Endothelial cell (in vitro differentiated cells): ENCODE measurements around the gene MTHFD2. TPM values are rescaled to one million over a fixed set of nuclear protein-coding genes. Genes with fewer than 3 reads are reported as not detected.
A peak's percentile ranks its signal among the peaks of the same experiment; 100 is the strongest.

ENCODE experiments used
- DNase-seq: peaks from one replicate; pipeline ENCODE4 v3.0.0; 2021; ENCODE audit warnings: low spot score
- H3K27ac Mint-ChIP-seq: one replicate; pipeline ENCODE4 v1.8.0; 2021; ENCODE audit warnings: mixed read lengths, inconsistent platforms; ENCODE audit not compliant: unreplicated experiment
- H3K27me3 Mint-ChIP-seq: one replicate; pipeline ENCODE4 v1.8.0; 2021; ENCODE audit warnings: mild to moderate bottlenecking, moderate library complexity, mixed read lengths, inconsistent platforms; ENCODE audit not compliant: unreplicated experiment
- H3K36me3 Mint-ChIP-seq: one replicate; pipeline ENCODE4 v1.8.0; 2021; ENCODE audit warnings: mild to moderate bottlenecking, low read depth, mixed read lengths, inconsistent platforms; ENCODE audit not compliant: unreplicated experiment
- H3K4me1 Mint-ChIP-seq: one replicate; pipeline ENCODE4 v1.8.0; 2021; ENCODE audit warnings: mild to moderate bottlenecking, mixed read lengths, inconsistent platforms; ENCODE audit not compliant: unreplicated experiment
- H3K4me3 Mint-ChIP-seq: one replicate; pipeline ENCODE4 v1.8.0; 2021; ENCODE audit warnings: mild to moderate bottlenecking, mixed read lengths, inconsistent platforms; ENCODE audit not compliant: unreplicated experiment
- H3K9me3 Mint-ChIP-seq: one replicate; pipeline ENCODE4 v1.8.0; 2021; ENCODE audit warnings: mixed read lengths, inconsistent platforms; ENCODE audit not compliant: unreplicated experiment
- long read RNA-seq: library from polyadenylated mRNA; unstranded; transcript quantifications from one replicate; pipeline ENCODE4 v2.0.0, GENCODE V29; 2020; ENCODE audit not compliant: unreplicated experiment
- total RNA-seq: library from RNA; stranded (reverse); fragmentation: NEBNext Ultra II Directional; extraction: Animal tissue kit (Norgen Biotek cat#: 25700); gene quantifications from one replicate; pipeline ENCODE4 v1.2.1, GENCODE V29; 2021; ENCODE audit not compliant: unreplicated experiment
- TF ChIP-seq, protein P1 (sequence below): fragments of 200-600 bp; sonication (generic); IDR thresholded peaks from one replicate; pipeline ENCODE4 v1.5.0; 2021; ENCODE audit warnings: antibody characterized with exemption; ENCODE audit not compliant: unreplicated experiment

MTHFD2 gene
- total RNA-seq, result 20.0 TPM
- long read RNA-seq, full-length matches to known transcripts, result 19 of 24 reads
- long read RNA-seq, partial matches to known transcripts, result 1 of 24 reads
- long read RNA-seq, other reads (novel, unspliced or antisense), result 4 of 24 reads

DNA sequence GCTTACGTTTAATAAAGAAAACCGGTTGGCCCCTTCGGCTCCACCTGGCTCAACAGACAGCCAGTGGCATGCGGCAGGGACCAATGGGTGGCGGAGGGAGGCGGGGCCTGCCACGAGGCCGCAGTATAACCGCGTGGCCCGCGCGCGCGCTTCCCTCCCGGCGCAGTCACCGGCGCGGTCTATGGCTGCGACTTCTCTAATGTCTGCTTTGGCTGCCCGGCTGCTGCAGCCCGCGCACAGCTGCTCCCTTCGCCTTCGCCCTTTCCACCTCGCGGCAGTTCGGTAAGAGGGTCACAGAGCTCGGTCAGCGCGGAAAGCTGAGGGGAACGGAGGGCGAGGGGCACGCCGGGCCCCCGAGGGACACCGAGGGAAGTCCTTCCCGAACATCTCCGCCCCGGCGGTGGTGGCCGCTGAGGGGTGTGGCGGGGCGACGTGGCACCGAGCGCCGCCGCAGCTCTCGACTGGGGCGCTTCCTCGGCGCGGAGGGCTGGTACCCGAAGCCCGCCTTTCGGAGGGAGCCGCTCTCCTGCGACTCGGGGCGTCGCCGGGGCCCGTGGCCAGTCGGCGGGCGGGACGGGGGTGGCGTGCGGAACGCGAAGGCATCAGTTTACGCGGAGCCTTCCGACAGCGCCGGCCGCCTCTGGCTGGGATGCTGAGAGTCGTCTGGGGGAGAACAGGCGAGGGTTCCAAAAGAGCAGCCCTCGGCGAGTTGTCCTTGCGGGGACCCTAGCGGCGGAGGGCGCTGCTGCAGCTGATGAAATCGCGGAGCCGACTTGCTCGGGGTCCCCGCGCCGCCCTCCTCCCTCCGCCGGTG, at the start of gene MTHFD2:
TSS of gene MTHFD2 (plus strand) at position 155 of the 814 bp plus-strand sequence. CDS start at position 182, 27 bp downstream.
- H3K27ac Mint-ChIP-seq, result peak within 1 kb of the TSS; percentile 94
- peak; percentile 91 for DNase-seq
- no peaks in the 10 kb centered on the region for H3K9me3 Mint-ChIP-seq
- H3K27me3 Mint-ChIP-seq, result peaks cover 2% of the 10 kb centered on the region
- peak within 1 kb of the TSS; percentile 97 for H3K4me3 Mint-ChIP-seq
- H3K4me1 Mint-ChIP-seq, result peaks cover 12% of the 10 kb centered on the region
- TF ChIP-seq, protein P1, sequence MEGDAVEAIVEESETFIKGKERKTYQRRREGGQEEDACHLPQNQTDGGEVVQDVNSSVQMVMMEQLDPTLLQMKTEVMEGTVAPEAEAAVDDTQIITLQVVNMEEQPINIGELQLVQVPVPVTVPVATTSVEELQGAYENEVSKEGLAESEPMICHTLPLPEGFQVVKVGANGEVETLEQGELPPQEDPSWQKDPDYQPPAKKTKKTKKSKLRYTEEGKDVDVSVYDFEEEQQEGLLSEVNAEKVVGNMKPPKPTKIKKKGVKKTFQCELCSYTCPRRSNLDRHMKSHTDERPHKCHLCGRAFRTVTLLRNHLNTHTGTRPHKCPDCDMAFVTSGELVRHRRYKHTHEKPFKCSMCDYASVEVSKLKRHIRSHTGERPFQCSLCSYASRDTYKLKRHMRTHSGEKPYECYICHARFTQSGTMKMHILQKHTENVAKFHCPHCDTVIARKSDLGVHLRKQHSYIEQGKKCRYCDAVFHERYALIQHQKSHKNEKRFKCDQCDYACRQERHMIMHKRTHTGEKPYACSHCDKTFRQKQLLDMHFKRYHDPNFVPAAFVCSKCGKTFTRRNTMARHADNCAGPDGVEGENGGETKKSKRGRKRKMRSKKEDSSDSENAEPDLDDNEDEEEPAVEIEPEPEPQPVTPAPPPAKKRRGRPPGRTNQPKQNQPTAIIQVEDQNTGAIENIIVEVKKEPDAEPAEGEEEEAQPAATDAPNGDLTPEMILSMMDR, result peak; percentile 85
- no peaks in the 10 kb centered on the region for H3K36me3 Mint-ChIP-seq

DNA sequence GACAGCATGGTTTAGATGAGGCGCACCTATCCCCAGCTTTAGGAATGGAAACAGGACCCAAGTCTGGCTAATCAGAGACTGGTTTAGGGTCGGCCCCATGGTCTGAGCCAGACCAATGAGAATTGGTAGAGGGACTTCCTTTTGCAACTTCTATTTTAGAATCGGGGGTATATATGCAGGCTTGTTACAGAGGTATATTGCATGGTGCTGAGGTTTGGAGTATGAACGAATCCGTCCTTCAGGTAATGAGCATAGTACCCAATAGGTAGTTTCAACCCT, 49.2 kb upstream of the MTHFD2 start:
- H3K27ac Mint-ChIP-seq, result no peak overlapping the region
- TF ChIP-seq, protein P1, result no peak
- DNase-seq, result no peak
- H3K4me1 Mint-ChIP-seq, result peaks cover under 1% of the 10 kb centered on the region
- no peak overlapping the region for H3K4me3 Mint-ChIP-seq
- peaks cover 5% of the 10 kb centered on the region for H3K27me3 Mint-ChIP-seq
- H3K9me3 Mint-ChIP-seq, result no peaks in the 10 kb centered on the region
- peaks cover 5% of the 10 kb centered on the region for H3K36me3 Mint-ChIP-seq

DNA sequence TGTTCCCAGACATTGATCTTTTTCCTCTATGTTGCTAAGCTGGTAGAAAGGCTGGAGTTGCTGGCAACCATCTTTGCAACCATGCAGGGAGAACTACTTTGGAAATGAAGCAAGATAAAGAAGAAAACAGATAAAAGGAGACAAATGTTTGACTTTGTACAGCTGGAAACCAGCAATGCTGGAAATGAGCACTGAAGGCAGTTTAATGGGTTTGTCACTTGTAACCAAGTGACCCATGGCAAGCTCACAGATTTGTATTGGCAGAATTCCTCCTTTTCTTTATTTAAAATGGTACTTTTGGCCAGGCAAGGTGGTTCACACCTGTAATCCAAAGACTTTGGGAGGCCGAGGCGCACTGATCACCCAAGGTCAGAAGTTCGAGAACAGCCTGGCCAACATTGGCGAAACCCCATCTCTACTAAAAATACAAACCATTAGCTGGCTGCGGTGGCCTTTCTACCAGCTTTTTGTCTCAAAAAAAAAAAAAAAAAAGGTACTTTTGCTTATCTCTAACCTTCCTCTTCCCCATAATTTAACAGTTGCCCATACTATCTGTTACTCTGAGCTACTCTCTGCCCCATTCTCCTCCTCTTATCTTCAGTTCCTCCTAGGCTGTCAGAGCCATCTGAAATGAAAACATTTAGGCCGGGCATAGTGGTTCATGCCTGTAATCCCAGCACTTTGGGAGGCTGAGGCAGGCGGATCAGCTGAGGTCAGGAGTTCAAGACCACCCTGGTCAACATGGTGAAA, 48.7 kb upstream of the MTHFD2 start:
- Mint-ChIP-seq H3K36me3 (peaks cover 5% of the 10 kb centered on the region), H3K27ac (no peak overlapping the region), H3K4me1 (peaks cover 3% of the 10 kb centered on the region), H3K4me3 (no peak overlapping the region), H3K27me3 (peaks cover 5% of the 10 kb centered on the region), H3K9me3 (no peaks in the 10 kb centered on the region)
- TF ChIP-seq, protein P1, result no peak
- no peak for DNase-seq

DNA sequence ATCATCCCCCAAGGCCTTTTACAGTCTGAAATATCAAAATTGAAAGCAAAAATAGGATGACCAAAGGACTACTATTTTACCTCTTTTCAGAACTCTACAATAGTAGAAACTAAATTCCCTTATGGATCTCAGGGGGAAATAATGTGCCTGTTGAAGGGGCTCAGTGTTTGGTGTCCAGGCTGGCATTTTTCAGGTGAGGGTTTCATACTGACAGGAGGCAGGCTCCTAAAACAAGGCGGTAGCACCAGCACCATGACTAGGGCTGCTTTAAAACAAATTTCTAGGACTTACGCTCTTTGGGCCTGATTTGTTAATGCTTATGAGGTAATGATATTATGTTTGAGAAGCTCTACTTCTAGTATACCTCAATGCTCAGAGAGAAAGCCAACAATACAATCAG, 45.5 kb upstream of the MTHFD2 start:
- H3K27me3 Mint-ChIP-seq, result peaks cover 2% of the 10 kb centered on the region
- peaks cover 3% of the 10 kb centered on the region for H3K4me1 Mint-ChIP-seq
- TF ChIP-seq, protein P1, result no peak
- no peak overlapping the region for H3K27ac Mint-ChIP-seq
- H3K9me3 Mint-ChIP-seq, result no peaks in the 10 kb centered on the region
- peaks cover 9% of the 10 kb centered on the region for H3K36me3 Mint-ChIP-seq
- no peak for DNase-seq
- no peak overlapping the region for H3K4me3 Mint-ChIP-seq
